Trophoblast cell (in vitro differentiated cells and primary cell): ENCODE data around the gene TTLL11.
"Not testable (repeated sequence)": the region's sequence is repeated elsewhere in the genome, so short reads cannot be mapped to it uniquely, and the experiment has no call there.

Source experiments
- DNase-seq, 2 donors: peaks; one replicate each; pipeline ENCODE4 v3.0.0-alpha.2; 2016
- H2AFZ ChIP-seq: 2 replicates; pipeline ENCODE4 v1.6.1; 2013; ENCODE audit warnings: low read length, moderate library complexity, mild to moderate bottlenecking; ENCODE audit not compliant: insufficient read depth, poor library complexity
- H2AK5ac ChIP-seq: 2 replicates; pipeline ENCODE4 v1.6.1; 2013; ENCODE audit warnings: mild to moderate bottlenecking, low read length
- H2BK120ac ChIP-seq: 2 replicates; pipeline ENCODE4 v1.6.1; 2013; ENCODE audit warnings: low read length, mild to moderate bottlenecking, moderate library complexity; ENCODE audit not compliant: insufficient read depth, poor library complexity
- H2BK12ac ChIP-seq: 2 replicates; pipeline ENCODE4 v1.6.1; 2013; ENCODE audit warnings: mild to moderate bottlenecking, low read length, moderate library complexity
- H2BK5ac ChIP-seq: 2 replicates; pipeline ENCODE4 v1.6.1; 2013; ENCODE audit warnings: low read length, low read depth, moderate library complexity, mild to moderate bottlenecking; ENCODE audit not compliant: poor library complexity
- H3K14ac ChIP-seq: 2 replicates; pipeline ENCODE4 v1.6.1; 2013; ENCODE audit warnings: mild to moderate bottlenecking, low read length
- H3K18ac ChIP-seq: 2 replicates; pipeline ENCODE4 v1.6.1; 2013; ENCODE audit warnings: mild to moderate bottlenecking, low read length
- H3K23ac ChIP-seq: 2 replicates; pipeline ENCODE4 v1.6.1; 2013; ENCODE audit warnings: low read length
- H3K27ac ChIP-seq: 2 replicates; pipeline ENCODE4 v1.5.1; 2013; ENCODE audit warnings: low read depth, mild to moderate bottlenecking, inconsistent platforms, low read length, moderate library complexity
- H3K27me3 ChIP-seq: 2 replicates; pipeline ENCODE4 v1.6.1; 2013; ENCODE audit warnings: inconsistent platforms, mild to moderate bottlenecking, low read length, moderate library complexity; ENCODE audit not compliant: insufficient read depth
- H3K36me3 ChIP-seq, 2 experiments: 1 replicate in 1 of 2; 2 replicates in 1 of 2; pipeline ENCODE4 v1.6.1; 2013; ENCODE audit warnings: low read length in 2 of 2, mild to moderate bottlenecking in 2 of 2, moderate library complexity in 1 of 2; ENCODE audit not compliant: insufficient read depth in 2 of 2, control insufficient read depth in 1 of 2
- H3K4ac ChIP-seq: 2 replicates; pipeline ENCODE4 v1.6.1; 2013; ENCODE audit warnings: low read depth, mild to moderate bottlenecking, low read length, moderate library complexity
- H3K4me1 ChIP-seq, 2 experiments: 1 replicate in 1 of 2; 2 replicates in 1 of 2; pipeline ENCODE4 v1.6.1; 2013; ENCODE audit warnings: low read length in 2 of 2, mild to moderate bottlenecking in 2 of 2, moderate library complexity in 1 of 2; ENCODE audit not compliant: insufficient read depth in 2 of 2, control insufficient read depth in 1 of 2
- H3K4me2 ChIP-seq: 2 replicates; pipeline ENCODE4 v1.6.1; 2013; ENCODE audit warnings: inconsistent platforms, mild to moderate bottlenecking, low read length, moderate library complexity
- H3K4me3 ChIP-seq: 2 replicates; pipeline ENCODE4 v1.5.1; 2013; ENCODE audit warnings: mild to moderate bottlenecking, low read depth, low read length, inconsistent platforms
- H3K79me1 ChIP-seq: one replicate; pipeline ENCODE4 v1.6.1; 2013; ENCODE audit warnings: low read length
- H3K79me2 ChIP-seq: 2 replicates; pipeline ENCODE4 v1.6.1; 2013; ENCODE audit warnings: low read length, mild to moderate bottlenecking; ENCODE audit not compliant: control insufficient read depth, insufficient read depth, poor library complexity
- H3K9ac ChIP-seq: 2 replicates; pipeline ENCODE4 v1.6.1; 2013; ENCODE audit warnings: mild to moderate bottlenecking, low read length
- H3K9me3 ChIP-seq: 2 replicates; pipeline ENCODE4 v1.6.1; 2013; ENCODE audit warnings: low read depth, mild to moderate bottlenecking, control low read depth, inconsistent platforms, low read length; ENCODE audit not compliant: insufficient read depth
- H4K12ac ChIP-seq: 2 replicates; pipeline ENCODE4 v1.6.1; 2013; ENCODE audit warnings: low read depth, mild to moderate bottlenecking, low read length, moderate library complexity
- H4K8ac ChIP-seq: 2 replicates; pipeline ENCODE4 v1.6.1; 2013; ENCODE audit warnings: low read depth, mild to moderate bottlenecking, low read length, moderate library complexity
- H4K91ac ChIP-seq: one replicate; pipeline ENCODE4 v1.6.1; 2013; ENCODE audit warnings: low read depth, mild to moderate bottlenecking, low read length, moderate library complexity
- WGBS: extraction: QIAGEN DNeasy Blood & Tissue Kit; methylation state at CpG from one replicate; pipeline ENCODE4 v1.1.7; 2013; ENCODE audit warnings: missing lambda C conversion rate; ENCODE audit not compliant: insufficient read length, insufficient coverage; ENCODE audit errors: extremely low coverage; 5-methylcytosine and 5-hydroxymethylcytosine counted together

Gene TTLL11

DNA sequence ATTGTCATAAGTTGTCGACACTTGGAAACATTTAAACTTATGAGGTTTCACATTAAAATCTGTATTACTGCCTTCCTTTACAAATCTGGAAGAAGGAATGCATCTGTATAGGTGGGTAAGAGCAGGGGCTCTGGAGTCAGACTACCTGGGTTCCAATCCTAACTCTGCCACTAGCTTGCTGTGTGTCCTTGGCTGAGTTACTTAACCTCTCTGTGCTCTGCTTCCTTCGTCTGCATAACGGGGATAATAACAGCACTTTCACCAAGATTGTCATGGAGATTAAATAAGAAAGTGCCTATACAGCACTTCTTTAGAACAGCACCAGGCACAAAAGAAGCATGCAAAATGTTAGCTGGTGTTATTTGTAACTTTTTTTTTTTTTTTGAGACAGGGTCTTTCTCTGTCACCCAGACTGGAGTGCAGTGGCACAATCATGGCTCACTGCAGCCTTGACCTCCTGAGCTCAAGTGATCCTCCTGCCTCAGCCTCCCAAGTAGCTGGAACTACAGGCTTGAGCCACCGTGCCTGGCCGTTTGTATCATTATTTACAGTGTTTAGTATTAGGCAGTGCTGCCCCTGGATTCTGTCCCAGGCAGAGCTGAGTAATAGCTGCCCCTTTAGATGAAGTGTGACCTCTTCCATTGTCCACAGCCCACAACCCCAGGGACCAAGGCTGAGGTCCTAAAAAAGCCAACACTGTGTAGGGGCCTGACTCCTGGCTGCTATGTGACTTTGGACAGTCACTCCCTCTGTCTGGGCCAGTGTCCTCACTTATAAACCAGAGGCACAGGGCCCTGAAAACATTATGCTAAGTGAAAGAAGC is 25.4 kb upstream of the TTLL11 start:
- no peak overlapping the region for H3K4me3 ChIP-seq
- H3K27ac ChIP-seq = no peak overlapping the region
- no peak overlapping the region for H3K4me2 ChIP-seq
- no peaks in the 10 kb centered on the region for H3K27me3 ChIP-seq
- WGBS = no CpG with 5 or more reads among the region's 5 CpGs
- H3K79me2 ChIP-seq = no peaks in the 10 kb centered on the region
- H4K91ac ChIP-seq = no peak overlapping the region
- H3K4me1 ChIP-seq = peaks cover 4 to 9% of the 10 kb centered on the region in 2 experiments
- no peak overlapping the region for H4K8ac ChIP-seq
- no peak overlapping the region for H3K14ac ChIP-seq
- no peak overlapping the region for H2AFZ ChIP-seq
- no peaks in the 10 kb centered on the region for H3K9me3 ChIP-seq
- no peak overlapping the region for H2BK120ac ChIP-seq
- H3K4ac ChIP-seq = no peak overlapping the region
- H2BK5ac ChIP-seq = no peak overlapping the region
- H2BK12ac ChIP-seq = no peak overlapping the region
- H3K9ac ChIP-seq = no peak overlapping the region
- no peaks in the 10 kb centered on the region for H3K79me1 ChIP-seq
- H3K36me3 ChIP-seq = no peaks in the 10 kb centered on the region
- no peak overlapping the region for H4K12ac ChIP-seq
- H3K23ac ChIP-seq = no peak overlapping the region
- no peak for DNase-seq
- H2AK5ac ChIP-seq = no peak overlapping the region
- no peak overlapping the region for H3K18ac ChIP-seq

DNA sequence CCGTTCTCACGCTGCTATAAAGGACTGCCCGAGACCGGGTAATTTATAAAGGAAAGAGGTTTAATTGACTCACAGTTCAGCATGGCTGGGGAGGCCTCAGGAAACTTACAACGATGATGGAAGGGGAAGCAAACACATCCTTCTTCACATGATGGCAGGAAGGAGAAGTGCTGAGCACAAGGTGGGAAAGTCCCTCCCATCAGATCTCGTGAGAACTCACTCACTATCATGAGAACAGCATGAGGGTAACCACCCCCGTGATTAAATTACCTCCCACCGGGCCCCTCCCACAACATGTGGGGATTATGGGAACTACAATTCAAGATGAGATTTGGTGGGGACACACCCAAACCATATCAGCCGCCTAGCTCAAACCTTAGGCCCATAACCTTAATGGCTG is 24.1 kb upstream of the TTLL11 start:
- H3K23ac ChIP-seq, H4K91ac ChIP-seq, H3K79me1 ChIP-seq, H3K9ac ChIP-seq, H3K27me3 ChIP-seq, H2AK5ac ChIP-seq, H4K12ac ChIP-seq, DNase-seq, H2BK120ac ChIP-seq, H3K4me3 ChIP-seq, H3K79me2 ChIP-seq, H3K18ac ChIP-seq, H2BK5ac ChIP-seq, H3K4me2 ChIP-seq, H3K27ac ChIP-seq, H2AFZ ChIP-seq, H3K14ac ChIP-seq, H3K9me3 ChIP-seq, H3K4me1 ChIP-seq, H3K4ac ChIP-seq, H3K36me3 ChIP-seq, H4K8ac ChIP-seq, H2BK12ac ChIP-seq: not testable (repeated sequence)
- WGBS = no CpG with 5 or more reads among the region's 9 CpGs

- Histone ChIP-seq H3K14ac (no peak overlapping the region), H3K23ac (no peak overlapping the region), H2BK12ac (no peak overlapping the region), H3K27ac (no peak overlapping the region), H3K9ac (no peak overlapping the region), H3K36me3 (no peaks in the 10 kb centered on the region), H2AK5ac (no peak overlapping the region), H4K91ac (no peak overlapping the region), H4K12ac (no peak overlapping the region), H3K18ac (no peak overlapping the region), H3K79me2 (no peaks in the 10 kb centered on the region), H2AFZ (no peak overlapping the region), H3K4me3 (no peak overlapping the region), H3K79me1 (no peaks in the 10 kb centered on the region), H4K8ac (no peak overlapping the region), H2BK5ac (no peak overlapping the region), H3K4me1 (no peaks in the 10 kb centered on the region), H3K27me3 (no peaks in the 10 kb centered on the region), H2BK120ac (no peak overlapping the region), H3K9me3 (no peaks in the 10 kb centered on the region), H3K4me2 (no peak overlapping the region), H3K4ac (no peak overlapping the region)
- no CpG with 5 or more reads among the region's 10 CpGs for WGBS
- no peak for DNase-seq
These were observed 23.5 kb upstream of the TTLL11 start for GRCh38 chr9:122116448-122117173.

GRCh38 chr9:122116040-122116439 is 22.9 kb upstream of the TTLL11 start:
- no peaks in the 10 kb centered on the region for H3K4me1 ChIP-seq
- DNase-seq = no peak
- H4K12ac ChIP-seq = no peak overlapping the region
- no peak overlapping the region for H3K27ac ChIP-seq
- WGBS = no CpG with 5 or more reads among the region's 4 CpGs
- H3K79me2 ChIP-seq = no peaks in the 10 kb centered on the region
- no peaks in the 10 kb centered on the region for H3K79me1 ChIP-seq
- H2BK120ac ChIP-seq = no peak overlapping the region
- no peaks in the 10 kb centered on the region for H3K9me3 ChIP-seq
- H2AK5ac ChIP-seq = no peak overlapping the region
- H2BK5ac ChIP-seq = no peak overlapping the region
- H3K14ac ChIP-seq = no peak overlapping the region
- no peak overlapping the region for H4K8ac ChIP-seq
- H3K4me3 ChIP-seq = no peak overlapping the region
- no peak overlapping the region for H2BK12ac ChIP-seq
- H3K27me3 ChIP-seq = no peaks in the 10 kb centered on the region
- no peak overlapping the region for H3K9ac ChIP-seq
- H3K23ac ChIP-seq = no peak overlapping the region
- H3K18ac ChIP-seq = no peak overlapping the region
- no peak overlapping the region for H3K4ac ChIP-seq
- no peak overlapping the region for H4K91ac ChIP-seq
- H3K36me3 ChIP-seq = no peaks in the 10 kb centered on the region
- H2AFZ ChIP-seq = no peak overlapping the region
- no peak overlapping the region for H3K4me2 ChIP-seq
